Stimulated activated CD8-positive, alpha-beta memory T cell treated with anti-CD3 and anti-CD28 coated beads, Interleukin-2, amount 100 ng/mL, for 1 hour (primary cell): ENCODE data around the gene NXT1.
"Not testable (repeated sequence)": the region's sequence is repeated elsewhere in the genome, so short reads cannot be mapped to it uniquely, and the experiment has no call there.

Experiments
- DNase-seq, 2 donors: peaks; one replicate each; pipeline ENCODE4 v3.0.0-alpha.2; 2020; ENCODE audit warnings: low read depth in 2 of 2

NXT1 gene

DNA sequence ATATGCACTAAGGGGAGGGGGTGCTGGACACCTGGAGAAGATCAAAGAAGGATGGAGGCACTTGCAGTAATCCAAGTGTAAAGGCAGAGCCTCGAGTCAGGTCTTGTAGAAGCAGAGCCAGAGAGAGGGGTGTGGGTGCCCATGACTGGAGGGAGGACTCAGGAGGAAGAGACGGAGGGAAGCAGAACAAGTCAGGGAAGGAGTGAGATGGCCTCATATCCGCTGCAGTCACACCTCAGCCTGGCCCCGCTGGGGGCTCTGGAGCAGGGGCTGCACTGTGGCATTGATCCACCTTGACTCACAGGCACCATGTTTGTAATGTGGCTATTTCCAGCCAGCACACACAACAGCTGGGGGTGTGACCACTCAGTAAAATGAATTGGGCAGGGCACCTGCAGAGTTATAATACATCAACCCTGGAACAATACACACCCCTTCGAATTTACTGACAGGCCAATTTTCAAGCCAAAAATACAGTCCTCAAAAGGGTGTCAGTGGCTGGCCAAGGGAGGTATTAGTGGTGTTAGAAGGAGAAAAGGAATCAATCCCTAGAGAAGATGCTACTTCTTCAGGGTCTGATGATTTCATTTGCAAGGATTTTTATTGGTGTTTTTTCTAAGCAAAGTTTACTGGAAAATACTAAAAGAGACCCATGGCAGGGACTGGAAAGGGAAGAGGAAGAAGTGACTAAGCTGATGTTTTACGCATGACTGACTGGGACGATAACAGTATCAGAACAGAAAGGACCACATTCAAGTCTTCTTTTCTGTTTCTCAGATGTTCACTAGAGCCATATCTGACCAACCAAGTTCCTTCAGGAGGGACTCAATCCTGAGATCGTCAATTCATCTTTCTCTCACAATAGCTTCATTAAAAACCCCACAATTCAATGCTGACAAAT is 18.9 kb upstream of the NXT1 start:
- no peak for DNase-seq

DNA sequence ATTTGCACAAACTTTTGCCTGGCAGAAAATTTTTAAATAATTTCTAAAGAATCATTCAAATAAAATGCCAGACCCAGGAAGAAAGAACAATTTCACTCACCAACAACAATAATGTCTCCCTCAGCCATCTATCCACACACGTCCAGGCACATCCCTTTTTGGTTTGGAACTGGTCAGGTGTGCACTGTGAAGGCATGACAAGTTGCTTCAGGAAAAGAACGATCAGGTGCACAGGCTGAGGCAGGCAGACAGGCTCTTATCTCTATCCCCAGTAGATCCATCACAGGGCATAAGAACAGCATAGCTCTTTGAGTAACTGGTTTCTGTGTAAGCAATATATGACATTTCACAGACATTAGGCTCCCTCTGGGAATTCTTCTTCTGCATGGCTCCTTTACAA is 18.1 kb upstream of the NXT1 start:
- DNase-seq: no peak

- no peak for DNase-seq
These were observed 16.5 kb upstream of the NXT1 start for GRCh38 chr20:23334111-23334510.

GRCh38 chr20:23335521-23335920 is 15.1 kb upstream of the NXT1 start:
- DNase-seq: no peak

- DNase-seq: no peak
These were observed 14.1 kb upstream of the NXT1 start for GRCh38 chr20:23336476-23336875.

DNA sequence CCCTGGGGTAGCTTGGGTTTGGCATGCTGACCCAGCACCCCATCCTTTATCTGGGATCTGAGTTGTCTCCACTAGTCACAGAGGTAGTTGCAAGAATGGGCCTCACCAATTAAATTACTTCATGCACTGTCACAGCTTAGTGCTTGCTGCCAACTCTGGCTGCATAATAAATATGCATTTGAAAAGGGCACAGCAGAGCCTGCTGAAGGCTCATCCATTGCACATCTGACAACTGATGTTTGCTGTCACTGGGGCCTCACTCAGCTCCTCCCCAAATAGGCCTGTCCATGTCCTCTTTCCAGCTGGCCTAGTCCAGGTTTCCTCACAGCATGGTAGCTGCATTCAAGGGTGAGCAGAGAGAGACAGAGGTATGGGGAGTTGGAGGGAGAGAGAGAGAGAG is 13.3 kb upstream of the NXT1 start:
- DNase-seq: no peak

- DNase-seq: no peak
These were observed 10.6 kb upstream of the NXT1 start for GRCh38 chr20:23339986-23340385.

- DNase-seq: no peak
These were observed 10.1 kb upstream of the NXT1 start for GRCh38 chr20:23340524-23340923.

- no peak for DNase-seq
These were observed 9.5 kb upstream of the NXT1 start for GRCh38 chr20:23341073-23341472.

- DNase-seq: no peak
These were observed 7.0 kb upstream of the NXT1 start for GRCh38 chr20:23343590-23343989.

DNA sequence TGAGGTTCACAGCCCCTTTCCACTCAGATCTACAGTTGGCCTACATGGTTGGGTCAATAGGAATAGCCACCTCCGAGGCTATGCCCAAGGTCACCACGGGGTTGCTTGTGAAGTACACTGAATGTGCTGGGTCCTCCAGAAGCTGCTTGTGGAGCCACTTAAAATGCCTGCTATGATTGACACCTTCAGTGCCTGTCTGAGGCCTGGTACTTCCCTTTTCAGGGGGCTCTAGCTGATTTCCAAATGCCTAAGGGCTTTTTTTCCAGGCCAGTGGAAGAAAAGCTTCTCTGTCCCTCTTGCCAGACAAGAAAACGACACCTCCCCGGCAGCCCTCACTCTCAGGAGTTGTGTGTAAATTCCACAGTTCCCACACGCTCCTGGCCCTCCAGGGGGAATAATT is 6.3 kb upstream of the NXT1 start:
- no peak for DNase-seq

GRCh38 chr20:23346002-23346401 is 4.6 kb upstream of the NXT1 start:
- no peak for DNase-seq

DNA sequence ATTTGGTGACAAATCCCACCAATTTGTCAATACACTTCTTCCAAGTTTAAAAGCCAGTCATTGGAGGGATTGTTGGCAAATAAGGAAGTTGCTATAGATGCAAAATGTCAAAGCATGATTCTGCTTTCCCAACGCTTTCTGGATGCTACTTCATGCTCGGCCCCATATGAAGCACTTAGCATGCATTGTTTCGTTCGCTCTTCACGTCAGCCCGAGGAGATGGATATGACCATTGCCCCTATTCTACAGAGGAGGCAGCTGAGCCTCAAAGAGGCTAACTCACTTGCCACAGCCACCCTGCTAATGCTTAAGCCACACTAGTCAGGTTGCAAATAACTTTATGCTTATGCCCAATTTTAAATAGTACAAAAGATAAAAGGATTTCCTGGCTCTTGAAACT is 2.8 kb upstream of the NXT1 start:
- no peak for DNase-seq

GRCh38 chr20:23348510-23348909 is 2.1 kb upstream of the NXT1 start:
- not testable (repeated sequence) for DNase-seq

- DNase-seq: peak; percentile 53 to 62
These were observed 1.0 kb upstream of the NXT1 start for GRCh38 chr20:23349338-23350195.

DNA sequence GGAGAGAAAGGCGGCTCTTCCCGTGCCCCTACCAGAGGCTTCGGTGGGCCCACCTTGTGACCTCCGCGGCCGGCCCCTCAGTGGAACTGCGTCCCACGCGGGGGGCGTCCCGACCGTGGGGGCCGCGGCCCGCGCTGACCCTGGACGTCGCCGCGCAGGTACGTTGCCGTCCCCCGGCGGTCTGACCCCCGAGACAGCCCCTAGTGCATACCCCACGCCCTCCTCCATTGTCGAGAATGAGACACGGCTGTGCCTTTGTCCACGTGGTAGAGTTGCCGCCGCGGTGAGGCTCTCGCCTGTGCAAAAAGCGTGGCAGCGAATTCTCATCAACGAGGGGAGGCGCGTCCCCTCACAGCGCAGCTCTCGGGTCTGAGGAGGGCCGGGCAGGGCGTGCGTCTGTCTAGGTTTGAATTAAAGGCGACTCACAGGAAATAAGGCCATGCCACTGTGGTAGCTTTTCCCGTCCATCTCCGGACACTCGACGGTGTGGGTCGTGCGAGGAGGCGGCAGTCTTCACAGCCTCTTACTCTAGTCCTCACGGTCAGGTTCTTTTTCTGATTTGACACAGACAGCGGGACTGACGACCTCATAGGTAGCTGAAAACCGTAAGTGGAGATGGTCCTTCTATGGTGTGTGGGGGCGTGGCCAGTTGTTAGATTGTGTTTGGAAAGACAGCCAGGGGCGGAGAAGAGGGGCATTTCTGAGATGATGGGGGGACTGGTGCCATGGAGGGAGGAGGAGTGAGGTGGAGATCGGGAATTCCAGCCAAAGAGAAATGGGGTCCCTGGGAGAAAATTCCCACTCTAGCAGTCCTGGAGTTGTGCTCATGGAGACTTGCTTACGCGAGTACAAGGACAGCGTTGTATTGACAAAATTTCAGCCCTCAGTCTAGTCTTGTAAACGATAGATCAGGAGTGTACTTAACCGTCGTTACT is 580 bp downstream of the NXT1 start:
- peak in 1 of 2 donors; percentile 43 for DNase-seq

- no peak for DNase-seq
These were observed 5.6 kb downstream of the NXT1 start for GRCh38 chr20:23356203-23356602.

DNA sequence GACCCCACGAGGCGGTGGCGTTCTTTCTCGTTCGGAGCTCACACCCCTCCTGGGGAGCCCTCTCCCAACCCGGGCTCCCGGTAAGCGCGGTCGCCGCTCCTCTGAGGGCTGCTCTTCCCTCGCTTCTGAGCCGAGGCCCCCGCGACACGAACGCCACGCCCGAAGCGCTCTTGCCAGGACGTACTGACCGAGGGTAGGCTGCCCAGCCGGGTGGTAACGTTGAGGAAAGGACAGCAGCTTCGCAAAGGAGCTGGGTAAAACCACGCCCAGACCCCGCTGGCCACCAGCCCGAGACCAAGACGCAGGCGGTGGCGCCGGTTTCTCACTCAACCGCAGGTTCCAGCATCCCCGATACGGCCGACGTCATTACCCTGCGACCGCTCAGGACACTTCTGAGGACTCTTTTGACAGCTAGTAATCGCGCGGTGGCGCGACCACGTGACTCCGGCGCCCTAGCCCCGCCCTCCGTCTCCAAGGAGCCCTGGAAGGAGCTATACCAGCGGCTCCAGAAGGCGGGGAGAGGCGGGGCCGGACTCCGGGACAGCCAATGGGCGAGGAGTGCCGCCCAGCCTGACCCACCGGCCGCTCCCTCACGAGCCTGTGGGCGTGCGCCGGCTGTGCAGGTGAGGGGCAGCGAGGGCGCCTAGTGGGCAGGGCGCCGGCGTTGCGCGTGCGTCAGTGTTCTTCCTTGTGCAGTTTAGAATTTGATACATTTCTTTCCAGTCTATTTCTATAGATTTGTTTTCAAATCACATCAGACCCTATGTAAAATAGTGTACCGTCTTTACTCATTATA is 7.4 kb downstream of the NXT1 start:
- DNase-seq: peak; percentile 99 to 100

- no peak for DNase-seq
These were observed 7.9 kb downstream of the NXT1 start for GRCh38 chr20:23358563-23358906.

GRCh38 chr20:23358923-23359593 is 8.5 kb downstream of the NXT1 start:
- no peak for DNase-seq
